MV-4-11 (cell line): Measurements from ENCODE around the gene GSG1L2.
A peak's percentile ranks its signal among the peaks of the same experiment; 100 is the strongest.
"Not testable (repeated sequence)": the region's sequence is repeated elsewhere in the genome, so short reads cannot be mapped to it uniquely, and the experiment has no call there.

Source experiments
- DNase-seq: peaks from one replicate; lab custom pipeline; 2025; lab: John Stamatoyannopoulos, UW

GSG1L2 gene

GRCh38 chr17:9788601-9789000 lies 33.3 kb downstream of the GSG1L2 start:
- no peak for DNase-seq

DNA sequence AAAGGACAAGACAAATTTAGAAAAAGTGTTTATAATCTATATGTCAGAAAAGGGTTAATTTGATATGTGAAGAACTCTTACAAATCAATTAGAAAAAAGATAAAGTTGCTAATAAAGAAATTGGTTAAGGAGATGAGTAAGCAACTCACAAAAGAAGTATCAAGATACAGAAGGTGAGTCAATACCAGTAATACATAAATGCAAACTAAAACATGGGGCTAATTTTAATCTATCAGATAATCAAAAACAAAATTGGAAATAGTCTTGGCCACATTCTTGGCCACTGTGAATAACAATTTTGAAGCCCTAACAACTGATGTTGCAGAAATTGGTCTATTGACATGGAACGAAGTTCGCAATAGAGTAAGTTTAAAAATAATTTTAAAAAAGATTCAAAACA lies 37.3 kb downstream of the GSG1L2 start:
- DNase-seq, result no peak

DNA sequence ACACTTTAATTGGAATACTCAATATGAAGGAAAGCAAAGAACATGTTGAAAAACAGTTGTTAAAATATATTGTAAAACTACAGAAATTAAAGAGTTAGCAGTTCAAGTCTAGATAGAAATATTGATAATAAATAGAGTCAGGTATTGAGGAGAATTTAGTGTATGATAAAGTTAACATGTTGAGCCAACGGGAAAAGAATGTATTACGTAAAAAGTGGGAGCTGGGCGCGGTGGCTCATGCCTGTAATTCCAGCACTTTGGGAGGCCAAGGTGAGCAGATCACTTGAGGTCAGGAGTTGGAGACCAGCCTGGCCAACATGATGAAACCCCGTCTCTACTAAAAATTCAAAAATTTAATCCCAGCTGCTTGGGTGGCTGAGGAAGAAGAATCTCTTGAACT lies 38.4 kb downstream of the GSG1L2 start:
- not testable (repeated sequence) for DNase-seq

DNA sequence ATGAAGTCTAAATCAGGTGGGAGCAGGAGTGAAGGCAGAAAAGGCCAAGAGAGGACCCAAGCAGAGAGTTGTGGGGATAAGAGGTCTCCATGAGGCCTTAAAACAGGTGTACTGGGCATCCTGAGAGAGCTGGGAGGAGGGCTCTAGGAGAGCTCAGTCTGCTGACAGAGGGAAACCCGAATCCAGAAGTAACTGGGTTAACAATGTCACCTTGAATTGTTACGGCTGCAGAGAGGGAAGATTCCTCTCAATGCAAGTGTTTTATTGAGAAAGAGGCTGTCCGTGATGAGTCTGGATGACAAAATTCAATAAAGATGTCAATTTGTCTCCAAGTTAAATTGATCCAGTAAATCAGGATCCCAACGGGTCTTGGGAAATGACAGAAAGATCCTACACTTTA lies 38.8 kb downstream of the GSG1L2 start:
- DNase-seq, result no peak

- DNase-seq, result no peak
These were observed 41.3 kb downstream of the GSG1L2 start for GRCh38 chr17:9780552-9780951.

- no peak for DNase-seq
These were observed 45.0 kb downstream of the GSG1L2 start for GRCh38 chr17:9776911-9777310.

- DNase-seq, result no peak
These were observed 49.2 kb downstream of the GSG1L2 start for GRCh38 chr17:9772658-9773057.

DNA sequence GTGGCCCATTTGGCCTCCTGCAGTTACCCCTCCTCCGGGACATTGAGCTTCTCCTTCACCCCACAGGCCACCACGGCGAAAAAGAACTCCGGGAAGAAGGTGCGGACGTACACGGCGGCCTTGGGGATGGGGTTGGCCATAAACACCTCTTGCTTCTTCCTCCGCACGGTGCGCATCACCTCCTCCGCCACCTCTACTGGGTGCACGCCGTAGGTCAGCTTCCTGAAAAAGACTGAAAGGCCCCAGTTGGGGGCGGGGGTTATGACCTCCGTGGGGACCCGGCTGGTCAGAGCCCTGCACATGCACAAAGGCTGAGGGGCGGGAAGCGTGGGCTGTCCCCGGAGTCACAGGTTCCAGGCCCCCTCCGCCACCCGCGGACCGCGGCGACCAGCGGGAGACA lies 50.4 kb downstream of the GSG1L2 start:
- DNase-seq, result no peak

DNA sequence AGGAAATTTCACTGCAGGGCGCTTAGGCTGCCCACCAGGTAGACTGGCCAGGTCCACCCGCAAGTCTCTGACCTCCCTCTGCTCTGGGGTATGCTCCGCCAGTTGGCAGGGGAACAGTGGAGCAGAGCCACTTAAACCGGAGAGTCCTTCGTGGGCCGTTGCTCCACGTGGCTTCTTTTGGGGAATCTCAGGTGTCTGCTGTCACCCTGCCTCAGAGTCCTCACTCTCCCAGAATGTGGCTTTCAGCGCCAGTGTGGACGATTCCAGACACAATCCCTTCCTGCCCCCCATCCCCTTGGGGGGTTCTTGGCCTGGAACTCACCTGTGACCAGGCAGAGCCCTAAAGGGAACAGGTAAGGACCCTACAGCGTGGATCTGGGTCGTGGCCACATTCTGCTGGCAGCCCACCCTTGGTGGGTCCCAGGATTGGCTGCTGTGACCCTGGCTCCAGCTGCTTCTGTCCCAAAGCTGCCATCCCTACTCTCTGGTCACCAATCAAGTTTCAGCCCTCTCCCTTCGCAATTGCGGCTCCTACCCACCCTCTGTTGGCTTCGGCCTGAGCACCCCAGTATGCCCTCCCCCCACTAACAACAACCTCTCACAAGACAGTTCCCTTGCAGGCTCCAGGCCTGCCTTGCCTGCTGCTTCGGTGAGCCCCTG lies 52.7 kb downstream of the GSG1L2 start:
- DNase-seq, result no peak

- DNase-seq, result peak; percentile 5
These were observed 53.4 kb downstream of the GSG1L2 start for GRCh38 chr17:9768381-9768934.

DNA sequence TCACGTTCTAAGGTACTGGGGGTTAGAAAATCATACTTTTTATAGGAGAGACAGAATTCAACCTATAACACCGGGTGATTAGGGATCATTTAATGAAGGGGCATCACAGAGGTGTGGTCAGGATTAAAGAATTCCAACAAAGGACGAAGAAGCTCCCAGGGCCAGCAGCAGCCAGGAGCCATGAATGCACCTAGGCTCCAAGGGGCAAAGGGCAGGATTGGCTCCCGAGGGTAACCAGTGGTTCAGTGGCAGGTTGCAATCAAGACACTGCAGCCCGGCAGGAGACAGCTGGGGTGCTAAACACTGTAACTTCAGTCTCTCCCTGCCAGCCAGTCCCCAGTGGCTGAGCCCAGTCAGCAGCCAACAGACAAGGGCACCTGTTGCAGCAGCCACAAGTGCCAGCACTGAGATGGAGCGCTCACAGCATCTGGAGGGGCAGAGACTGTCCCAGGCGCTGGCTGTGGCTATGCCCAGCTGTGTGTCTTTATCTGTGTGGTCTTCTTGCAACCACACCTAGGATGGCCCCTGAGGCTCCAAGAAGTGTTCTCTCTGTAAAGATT lies 54.4 kb downstream of the GSG1L2 start:
- no peak for DNase-seq

GRCh38 chr17:9766970-9767369 lies 54.9 kb downstream of the GSG1L2 start:
- DNase-seq, result no peak

DNA sequence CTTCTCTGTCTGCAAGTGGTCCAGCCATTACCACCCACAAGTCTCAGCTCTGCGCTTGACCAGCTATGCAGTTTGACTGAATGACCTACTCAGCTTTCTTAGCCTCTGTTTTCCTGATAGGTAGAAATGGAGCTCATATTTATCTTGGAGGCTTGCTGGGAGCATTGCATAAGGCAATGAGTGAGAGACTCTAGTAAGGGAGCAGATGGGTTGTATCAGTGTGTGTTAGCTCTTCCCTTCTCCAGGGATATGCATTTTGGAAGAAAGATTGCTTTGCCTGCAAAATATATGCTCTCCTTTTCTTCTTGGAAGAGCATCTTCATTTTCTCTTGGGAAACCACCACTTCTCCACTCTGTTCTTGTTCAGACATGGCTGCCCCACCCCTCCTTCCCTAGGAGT lies 56.6 kb downstream of the GSG1L2 start:
- no peak for DNase-seq

- peak; percentile 15 for DNase-seq
These were observed 58.2 kb downstream of the GSG1L2 start for GRCh38 chr17:9763643-9764042.

DNA sequence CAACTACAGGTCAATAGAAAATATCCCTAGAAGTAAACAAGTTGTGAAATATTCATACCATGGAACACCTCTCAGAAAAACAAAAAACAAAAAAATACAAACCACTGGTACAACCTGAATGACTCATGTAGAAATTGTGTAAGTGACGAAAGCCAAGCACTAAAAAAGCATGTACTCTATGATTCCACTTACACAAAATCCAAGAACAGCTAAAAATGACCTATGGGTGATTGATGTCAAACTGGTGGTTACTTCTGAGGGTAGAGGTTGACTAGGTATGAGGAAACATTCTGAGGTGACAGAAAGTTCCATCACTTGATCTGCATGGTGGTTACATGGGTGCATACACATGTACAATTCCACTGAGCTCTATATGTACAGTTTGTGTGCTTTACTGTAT lies 61.6 kb downstream of the GSG1L2 start:
- DNase-seq, result no peak

DNA sequence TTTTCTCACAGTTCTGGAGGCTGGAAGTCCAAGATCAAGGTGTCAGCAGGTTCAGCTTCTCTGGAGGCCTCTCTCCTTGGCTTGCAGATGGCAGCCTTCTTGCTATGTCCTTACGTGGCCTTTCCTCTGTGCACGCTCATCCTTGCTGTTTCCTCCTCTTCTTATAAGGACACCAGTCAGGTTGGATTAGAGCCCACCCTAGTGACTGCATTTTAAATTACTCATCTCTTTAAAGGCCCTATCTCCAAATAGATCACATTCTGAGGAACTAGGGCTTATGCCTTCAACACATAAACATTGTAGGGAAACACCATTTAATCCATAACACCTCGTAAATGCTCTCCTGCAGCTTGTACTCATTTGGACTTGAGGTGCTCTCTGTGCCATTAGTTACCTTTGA lies 66.8 kb downstream of the GSG1L2 start:
- DNase-seq, result no peak
